Upper lobe of right lung (tissue), 1 donor: ENCODE measurements around the gene LUC7L3. TPM values are rescaled to one million over a fixed set of nuclear protein-coding genes. Genes with fewer than 3 reads are reported as not detected.
A peak's percentile ranks its signal among the peaks of the same experiment; 100 is the strongest.

Experiments used
- ATAC-seq: fragments of 200-7000 bp; cut with Tn5 transposase; one replicate; pipeline ENCODE4 v1.9.1; 2020; ENCODE audit warnings: mild to moderate bottlenecking, moderate library complexity
- DNase-seq: peaks from one replicate; pipeline ENCODE4 v3.0.0-alpha.2; 2020
- H3K27ac ChIP-seq: fragments of 200-600 bp; one replicate; pipeline ENCODE4 v1.8.0; 2022
- H3K27me3 ChIP-seq: fragments of 200-600 bp; one replicate; pipeline ENCODE4 v1.8.0; 2022; ENCODE audit warnings: mild to moderate bottlenecking
- H3K36me3 ChIP-seq: fragments of 200-600 bp; one replicate; pipeline ENCODE4 v1.8.0; 2022
- H3K4me1 ChIP-seq: fragments of 200-600 bp; one replicate; pipeline ENCODE4 v1.8.0; 2022
- H3K4me3 ChIP-seq: fragments of 200-600 bp; one replicate; pipeline ENCODE4 v1.8.0; 2022; ENCODE audit warnings: mild to moderate bottlenecking
- H3K9me3 ChIP-seq: fragments of 200-600 bp; one replicate; pipeline ENCODE4 v1.8.0; 2022
- CTCF ChIP-seq: fragments of 200-600 bp; IDR thresholded peaks from one replicate; pipeline ENCODE4 v1.8.0; 2022; ENCODE audit warnings: antibody characterized with exemption
- intact Hi-C: fragments of 100-400 bp; cut with DNase I; formaldehyde crosslinking; loops from one replicate; pipeline ENCODE4 v1.11.0; 2022
- total RNA-seq: library from RNA; stranded (reverse); fragmentation: NEBNext Ultra II Directional; extraction: Animal tissue kit (Norgen Biotek cat#: 25700); gene quantifications from one replicate; pipeline ENCODE4 v1.2.1, GENCODE V29; 2021
- donor health status: DM: no; HTN: yes; CAD: no; lungs with severe emphysema.

Gene LUC7L3
- total RNA-seq, 1 donor from 2014 or later, result 105 TPM

DNA sequence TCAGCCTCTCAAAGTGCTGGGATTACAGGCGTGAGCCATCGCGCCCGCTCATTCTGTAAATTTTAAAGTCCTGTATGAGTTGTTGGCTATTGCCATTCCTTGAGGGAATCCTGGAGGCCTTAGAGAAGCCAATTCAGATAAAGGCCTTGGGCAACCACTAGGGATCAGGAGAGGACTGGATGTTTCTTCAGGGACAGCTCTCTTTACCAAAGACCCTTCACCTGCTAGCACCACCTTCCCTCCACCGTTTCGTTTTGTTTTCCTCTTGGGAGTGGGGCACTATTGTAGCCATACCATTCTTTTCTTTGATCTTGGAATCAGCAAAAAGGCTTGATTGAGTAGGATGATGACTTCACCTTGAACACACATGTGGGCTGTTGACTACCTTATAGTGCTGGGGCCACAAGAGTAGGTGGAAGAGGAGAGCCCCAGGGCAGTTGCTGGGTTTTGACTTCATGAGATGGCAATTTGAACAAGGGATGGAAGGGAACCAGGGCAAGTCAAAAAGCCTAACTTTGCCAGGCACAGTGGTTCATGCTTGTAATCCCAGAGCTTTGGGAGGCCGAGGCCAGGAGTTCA lies 54.9 kb downstream of the LUC7L3 start:
- DNase-seq, result peak; percentile 9
- no peaks in the 10 kb centered on the region for H3K9me3 ChIP-seq
- H3K27me3 ChIP-seq, result no peaks in the 10 kb centered on the region
- H3K4me3 ChIP-seq, result no peak overlapping the region
- H3K36me3 ChIP-seq, result no peaks in the 10 kb centered on the region
- no peaks in the 10 kb centered on the region for H3K4me1 ChIP-seq
- TF ChIP-seq CTCF, result no peak
- intact Hi-C loops, result no loop called here
- no peak overlapping the region for H3K27ac ChIP-seq
- ATAC-seq, result no peak

DNA sequence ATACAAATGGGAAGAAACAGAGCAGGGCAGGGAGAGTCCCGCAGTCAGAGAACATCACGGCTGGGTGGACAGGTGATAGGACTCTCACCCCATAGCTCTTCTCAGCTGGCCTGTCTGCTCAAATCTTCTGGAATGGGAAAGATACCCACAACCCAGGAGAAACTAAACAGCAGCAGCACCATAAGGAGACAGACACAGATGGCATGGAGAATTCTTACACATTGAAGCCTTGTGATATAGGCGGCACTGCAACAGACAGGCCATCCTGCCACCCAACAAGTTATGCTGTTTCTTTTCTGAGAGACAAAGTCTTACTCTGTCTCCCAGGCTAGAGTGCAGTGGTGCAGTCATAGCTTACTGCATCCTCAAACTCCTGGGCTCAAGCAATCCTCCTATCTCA lies 56.5 kb downstream of the LUC7L3 start:
- H3K27me3 ChIP-seq, result no peaks in the 10 kb centered on the region
- ATAC-seq, result no peak
- intact Hi-C loops, result no loop called here
- H3K9me3 ChIP-seq, result no peaks in the 10 kb centered on the region
- DNase-seq, result peak; percentile 4
- H3K27ac ChIP-seq, result no peak overlapping the region
- H3K36me3 ChIP-seq, result no peaks in the 10 kb centered on the region
- TF ChIP-seq CTCF, result no peak
- no peaks in the 10 kb centered on the region for H3K4me1 ChIP-seq
- H3K4me3 ChIP-seq, result no peak overlapping the region

DNA sequence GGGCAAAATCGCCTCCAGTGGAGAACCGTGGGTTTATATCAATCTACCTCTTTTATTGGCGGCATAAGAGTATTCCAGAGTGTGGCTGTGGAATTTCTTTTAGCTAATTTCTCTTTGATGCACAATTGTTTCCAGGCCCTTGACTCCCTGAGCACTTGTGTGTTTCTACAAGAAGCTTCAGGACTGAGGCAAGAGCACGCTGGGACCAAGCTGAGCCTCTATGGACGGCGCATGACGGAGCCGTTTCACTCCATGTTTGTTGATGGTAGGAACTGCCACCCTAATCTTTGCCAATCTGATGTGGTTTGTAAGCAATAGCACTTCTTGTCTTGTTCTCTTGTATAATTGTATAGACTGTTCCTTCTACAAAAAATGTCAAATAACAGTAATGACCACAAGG lies 59.1 kb downstream of the LUC7L3 start:
- TF ChIP-seq CTCF, result no peak
- H3K27me3 ChIP-seq, result peaks cover 9% of the 10 kb centered on the region
- intact Hi-C loops, result no loop called here
- no peak for DNase-seq
- ATAC-seq, result no peak
- H3K36me3 ChIP-seq, result no peaks in the 10 kb centered on the region
- H3K9me3 ChIP-seq, result no peaks in the 10 kb centered on the region
- H3K4me1 ChIP-seq, result peaks cover 5% of the 10 kb centered on the region
- no peak overlapping the region for H3K27ac ChIP-seq
- H3K4me3 ChIP-seq, result no peak overlapping the region

GRCh38 chr17:50778988-50779387 lies 59.6 kb downstream of the LUC7L3 start:
- Histone ChIP-seq H3K27ac (no peak overlapping the region), H3K4me1 (peaks cover 5% of the 10 kb centered on the region), H3K27me3 (peaks cover 9% of the 10 kb centered on the region), H3K36me3 (no peaks in the 10 kb centered on the region), H3K4me3 (no peak overlapping the region), H3K9me3 (no peaks in the 10 kb centered on the region)
- ATAC-seq (no peak), DNase-seq (no peak)
- intact Hi-C loops, result no loop called here
- no peak for TF ChIP-seq CTCF

DNA sequence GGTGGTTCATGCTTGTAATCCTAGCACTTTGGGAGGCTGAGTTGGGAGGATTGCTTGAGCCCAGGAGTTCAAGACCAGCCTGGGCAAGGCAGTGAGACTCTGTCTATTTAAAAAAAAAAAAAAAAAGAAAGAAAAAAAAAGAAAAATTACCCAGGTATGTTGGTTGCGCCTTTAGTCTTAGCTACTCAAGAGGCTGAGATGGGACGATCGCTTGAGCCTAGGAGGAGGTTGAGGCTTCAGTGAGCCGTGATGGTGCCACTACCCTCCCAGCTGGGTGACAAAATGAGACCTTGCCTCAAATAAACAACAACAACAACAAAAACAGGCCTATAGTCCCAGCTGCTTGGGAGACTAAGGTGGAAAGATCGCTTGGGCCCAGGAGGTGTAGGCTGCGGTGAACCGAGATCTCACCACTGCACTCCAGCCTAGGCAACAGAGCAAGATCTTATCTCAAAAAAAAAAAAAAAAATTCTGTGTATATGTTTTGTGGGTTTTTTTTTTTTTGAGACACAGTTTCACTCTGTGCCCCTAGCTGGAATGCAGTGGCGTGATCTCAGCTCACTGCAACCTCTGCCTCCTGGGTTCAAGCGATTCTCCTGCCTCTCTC lies 60.4 kb downstream of the LUC7L3 start:
- H3K27ac ChIP-seq, result no peak overlapping the region
- H3K36me3 ChIP-seq, result no peaks in the 10 kb centered on the region
- ATAC-seq (no peak), DNase-seq (no peak)
- no peak overlapping the region for H3K4me3 ChIP-seq
- TF ChIP-seq CTCF, result no peak
- H3K27me3 ChIP-seq, result peaks cover 9% of the 10 kb centered on the region
- H3K9me3 ChIP-seq, result no peaks in the 10 kb centered on the region
- intact Hi-C loops, result no loop called here
- peaks cover 5% of the 10 kb centered on the region for H3K4me1 ChIP-seq

GRCh38 chr17:50781167-50781566 lies 61.8 kb downstream of the LUC7L3 start:
- Histone ChIP-seq H3K27ac (no peak overlapping the region), H3K4me1 (peaks cover 11% of the 10 kb centered on the region), H3K27me3 (peaks cover 9% of the 10 kb centered on the region), H3K4me3 (peak overlapping the region; percentile 30), H3K36me3 (no peaks in the 10 kb centered on the region), H3K9me3 (no peaks in the 10 kb centered on the region)
- intact Hi-C loops, result no loop called here
- TF ChIP-seq CTCF, result no peak
- no peak for ATAC-seq
- DNase-seq, result no peak
